Smooth muscle cell of the umbilical artery (primary cell): ENCODE results near the gene GALNT6. TPM values are rescaled to one million over a fixed set of nuclear protein-coding genes. Genes with fewer than 3 reads are reported as not detected.

Experiments used
- total RNA-seq: library from RNA; depleted of rRNA; stranded (reverse); fragments of >200 nt; gene quantifications from 2 replicates; pipeline ENCODE4 v1.2.3, GENCODE V29; 2014

Gene GALNT6
- total RNA-seq = 43.9 and 66.1 TPM in 2 replicates

DNA sequence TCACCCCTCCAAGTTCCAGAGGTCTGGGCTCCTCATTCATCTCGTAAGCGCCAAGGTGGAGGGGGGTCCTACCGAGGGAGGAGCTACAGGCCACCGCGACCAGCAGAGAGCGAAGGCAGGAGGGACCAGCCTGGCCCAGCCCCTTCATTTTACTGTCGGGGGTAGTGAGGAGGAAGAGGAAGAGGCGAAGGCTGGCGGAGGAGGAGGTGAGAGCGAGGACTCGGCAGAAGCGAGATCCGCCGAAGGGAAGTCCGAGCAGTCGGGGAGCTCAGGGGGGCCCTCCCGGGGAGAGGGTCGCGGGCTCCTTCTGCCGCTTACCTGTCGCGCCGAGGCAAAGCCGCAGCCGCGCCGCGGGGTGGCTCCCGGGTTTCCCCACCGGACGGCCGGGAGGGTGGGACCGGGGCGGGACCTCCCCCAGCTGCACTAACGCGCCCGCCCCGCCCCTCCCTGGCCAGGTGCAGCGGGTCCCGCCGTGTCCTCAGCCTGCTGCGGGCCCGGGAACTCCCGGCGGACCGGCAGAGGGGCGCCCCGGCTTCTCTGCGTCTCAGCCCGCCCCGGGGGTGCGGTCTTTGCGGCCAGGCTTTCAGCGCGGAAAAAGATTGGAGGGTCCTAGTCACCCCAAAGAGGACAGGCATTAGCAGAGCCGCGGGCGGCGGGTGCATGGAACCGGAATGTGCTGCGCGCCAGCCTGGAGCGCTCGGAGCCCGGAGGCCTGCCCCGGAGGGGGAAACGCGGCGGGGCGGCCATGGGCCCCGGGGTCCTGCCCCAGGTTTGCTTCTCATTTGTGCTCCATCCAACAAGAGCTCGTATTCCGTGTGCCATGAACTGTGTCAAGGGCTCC is at the start of gene GALNT6:
GALNT6 (minus strand) TSS at position 124 of the 841 bp plus-strand sequence. CDS start 11,625 bp downstream, outside the sequence.

GRCh38 chr12:51424662-51425539 is 33.7 kb upstream of the GALNT6 start, which contains the start of gene SLC4A8:
Gene SLC4A8, plus strand, starts transcription at chr12:51424831. Its CDS starts 157 bp downstream, at chr12:51424988.

GRCh38 chr12:51346581-51346980 is 44.6 kb downstream of the GALNT6 start, which contains the start of gene CELA1:
Gene CELA1, minus strand, starts transcription at chr12:51346679. Its CDS starts 41 bp downstream, at chr12:51346638.

GRCh38 chr12:51323966-51324895 is 67.0 kb downstream of the GALNT6 start, which contains the start of gene BIN2:
Gene BIN2, minus strand, starts transcription at chr12:51324174. Its CDS starts 72 bp downstream, at chr12:51324102.

Other genes starting within 250 kb of the GALNT6 start
- 10.4 and 18.5 TPM in 2 replicates for gene TFCP2, start 218.3 kb downstream of the GALNT6 start, total RNA-seq
- gene POU6F1, start 173.3 kb downstream of the GALNT6 start, total RNA-seq = 1.2 and 2.4 TPM in 2 replicates
- 59.4 and 66.6 TPM in 2 replicates for gene DAZAP2, start 152.6 kb downstream of the GALNT6 start, total RNA-seq
- 4.2 and 20.0 TPM in 2 replicates for gene SMAGP, start 121.0 kb downstream of the GALNT6 start, total RNA-seq
- not detected in 2 replicates for gene BIN2, start 67.2 kb downstream of the GALNT6 start, total RNA-seq
- not detected in 2 replicates for gene CELA1, start 44.7 kb downstream of the GALNT6 start, total RNA-seq
- gene SLC4A8, start 33.4 kb upstream of the GALNT6 start, total RNA-seq = 1.8 and 3.2 TPM in 2 replicates
- gene SCN8A, start 199.8 kb upstream of the GALNT6 start, total RNA-seq = 38.6 and 47.1 TPM in 2 replicates